Smooth muscle cell (in vitro differentiated cells): ENCODE results near the gene ZNF516. TPM values are rescaled to one million over a fixed set of nuclear protein-coding genes. Genes with fewer than 3 reads are reported as not detected.

Experiments used
- DNase-seq: peaks from one replicate; lab custom pipeline; 2025; ENCODE audit not compliant: unreplicated experiment; lab: John Stamatoyannopoulos, UW
- H2AFZ ChIP-seq: fragments of 200-600 bp; sonication (generic); 2 replicates; pipeline ENCODE4 v1.6.0; 2016; ENCODE audit warnings: antibody characterized with exemption, low read depth, mild to moderate bottlenecking
- H3F3A ChIP-seq: fragments of 200-600 bp; sonication (generic); 2 replicates; pipeline ENCODE4 v1.6.0; 2017; ENCODE audit warnings: antibody characterized with exemption, low read depth
- H3K27ac ChIP-seq: fragments of 200-600 bp; sonication (generic); 2 replicates; pipeline ENCODE4 v1.5.1; 2016; ENCODE audit warnings: low read depth, mild to moderate bottlenecking
- H3K27me3 ChIP-seq: fragments of 200-600 bp; sonication (generic); 2 replicates; pipeline ENCODE4 v1.6.1; 2016; ENCODE audit warnings: low read depth, mild to moderate bottlenecking
- H3K36me3 ChIP-seq: fragments of 200-600 bp; sonication (generic); 2 replicates; pipeline ENCODE4 v1.5.1; 2016; ENCODE audit warnings: low read depth
- H3K4me1 ChIP-seq: fragments of 200-600 bp; sonication (generic); 2 replicates; pipeline ENCODE4 v1.5.1; 2016; ENCODE audit warnings: low read depth
- H3K4me2 ChIP-seq: fragments of 200-600 bp; sonication (generic); 2 replicates; pipeline ENCODE4 v1.6.0; 2016; ENCODE audit warnings: mild to moderate bottlenecking
- H3K4me3 ChIP-seq: fragments of 200-600 bp; sonication (generic); 2 replicates; pipeline ENCODE4 v1.5.1; 2016; ENCODE audit warnings: mild to moderate bottlenecking
- H3K79me2 ChIP-seq: fragments of 200-600 bp; sonication (generic); 2 replicates; pipeline ENCODE4 v1.6.0; 2016; ENCODE audit warnings: low read depth, mild to moderate bottlenecking
- H3K9ac ChIP-seq: fragments of 200-600 bp; sonication (generic); 2 replicates; pipeline ENCODE4 v1.6.0; 2016; ENCODE audit warnings: low read depth
- H3K9me3 ChIP-seq: fragments of 200-600 bp; sonication (generic); replicated peaks from 2 replicates; pipeline ENCODE4 v1.5.1; 2016; ENCODE audit warnings: low read depth
- H4K20me1 ChIP-seq: fragments of 200-600 bp; sonication (generic); 2 replicates; pipeline ENCODE4 v1.6.0; 2016; ENCODE audit warnings: low read depth
- WGBS: methylation state at CpG from one replicate; pipeline ENCODE4 v1.1.7; 2016; ENCODE audit warnings: low lambda C conversion rate; 5-methylcytosine and 5-hydroxymethylcytosine counted together
- polyA plus RNA-seq: library from polyadenylated mRNA; unstranded; fragments of >200 nt; fragmentation: Nextera tagmentation; extraction: Ambion mirVana; gene quantifications from 2 replicates; pipeline ENCODE4 v1.2.1, GENCODE V29; 2016
- total RNA-seq: library from RNA; depleted of rRNA; stranded (reverse); fragments of >200 nt; gene quantifications from 2 replicates; pipeline ENCODE4 v1.2.3, GENCODE V29; 2014
- TF ChIP-seq, protein P1 (sequence below): fragments of 200-600 bp; sonication (generic); IDR thresholded peaks from 2 replicates; pipeline ENCODE4 v1.5.1; 2017; ENCODE audit warnings: borderline replicate concordance, mild to moderate bottlenecking, antibody characterized with exemption; ENCODE audit not compliant: insufficient read depth, poor library complexity, severe bottlenecking

Gene ZNF516
- total and polyA plus RNA-seq, 2 experiments from 2014 or later = 15.6 to 24.2 TPM

DNA sequence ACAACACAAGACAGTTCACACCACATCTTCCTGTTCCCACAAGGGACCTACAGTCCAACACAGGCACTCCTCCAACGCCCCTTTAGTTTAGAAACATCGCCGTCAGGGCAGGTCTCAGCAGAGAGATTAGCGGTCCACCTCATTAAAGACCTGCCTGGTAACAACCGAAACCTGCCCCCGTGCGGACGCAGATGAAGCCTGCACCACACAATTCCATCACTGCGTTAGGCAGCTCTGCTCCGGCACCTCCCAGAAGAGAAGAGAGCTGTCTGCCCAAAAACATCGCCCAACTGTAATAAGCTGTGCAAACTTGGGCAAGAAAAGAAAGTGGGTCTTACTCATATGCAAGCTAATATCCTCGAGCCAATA, 32.7 kb downstream of the ZNF516 start:
- Histone ChIP-seq H3K9ac (no peak overlapping the region), H4K20me1 (peaks cover 100% of the 10 kb centered on the region), H2AFZ (no peak overlapping the region), H3K36me3 (no peaks in the 10 kb centered on the region), H3K79me2 (peaks cover 83% of the 10 kb centered on the region), H3K27ac (no peak overlapping the region), H3K4me1 (peaks cover 3% of the 10 kb centered on the region), H3K4me3 (no peak overlapping the region), H3F3A (peaks cover 3% of the 10 kb centered on the region), H3K27me3 (no peaks in the 10 kb centered on the region), H3K9me3 (no peaks in the 10 kb centered on the region), H3K4me2 (no peak overlapping the region)
- no peak for DNase-seq
- TF ChIP-seq, protein P1, sequence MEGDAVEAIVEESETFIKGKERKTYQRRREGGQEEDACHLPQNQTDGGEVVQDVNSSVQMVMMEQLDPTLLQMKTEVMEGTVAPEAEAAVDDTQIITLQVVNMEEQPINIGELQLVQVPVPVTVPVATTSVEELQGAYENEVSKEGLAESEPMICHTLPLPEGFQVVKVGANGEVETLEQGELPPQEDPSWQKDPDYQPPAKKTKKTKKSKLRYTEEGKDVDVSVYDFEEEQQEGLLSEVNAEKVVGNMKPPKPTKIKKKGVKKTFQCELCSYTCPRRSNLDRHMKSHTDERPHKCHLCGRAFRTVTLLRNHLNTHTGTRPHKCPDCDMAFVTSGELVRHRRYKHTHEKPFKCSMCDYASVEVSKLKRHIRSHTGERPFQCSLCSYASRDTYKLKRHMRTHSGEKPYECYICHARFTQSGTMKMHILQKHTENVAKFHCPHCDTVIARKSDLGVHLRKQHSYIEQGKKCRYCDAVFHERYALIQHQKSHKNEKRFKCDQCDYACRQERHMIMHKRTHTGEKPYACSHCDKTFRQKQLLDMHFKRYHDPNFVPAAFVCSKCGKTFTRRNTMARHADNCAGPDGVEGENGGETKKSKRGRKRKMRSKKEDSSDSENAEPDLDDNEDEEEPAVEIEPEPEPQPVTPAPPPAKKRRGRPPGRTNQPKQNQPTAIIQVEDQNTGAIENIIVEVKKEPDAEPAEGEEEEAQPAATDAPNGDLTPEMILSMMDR = no peak
- 92% methylated on average over 12 of the region's 12 CpGs for WGBS

DNA sequence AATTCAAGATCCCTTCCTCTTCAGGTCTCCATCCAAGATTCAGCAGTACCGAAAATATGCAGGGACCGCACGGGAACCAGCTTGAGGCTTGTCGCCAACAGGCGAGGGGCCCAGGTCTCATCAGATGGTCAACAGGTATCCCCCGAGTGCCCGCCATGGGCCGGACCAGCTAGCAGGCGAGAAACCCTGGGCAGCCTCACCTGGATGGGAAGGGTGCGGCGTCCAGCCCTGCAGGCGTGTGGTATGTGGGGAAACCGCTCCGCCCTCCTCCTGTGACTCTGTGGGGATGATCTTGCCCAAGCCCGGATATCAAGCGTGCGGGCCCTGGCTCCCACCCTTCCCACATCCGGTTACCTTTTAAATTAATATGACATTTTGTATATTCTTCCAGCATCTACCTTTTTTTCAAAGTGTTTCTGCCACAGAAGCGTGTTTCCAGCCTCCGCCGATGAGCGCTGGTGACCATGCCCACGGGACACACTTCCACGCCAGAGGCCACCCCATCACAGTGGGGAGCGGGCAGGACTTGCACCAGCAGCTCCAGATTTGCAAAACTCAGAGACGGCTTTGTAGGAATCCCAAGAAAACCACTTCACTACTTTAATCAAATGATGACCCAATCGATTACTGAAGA, 33.2 kb downstream of the ZNF516 start:
- H3F3A ChIP-seq = peaks cover 8% of the 10 kb centered on the region
- no peak overlapping the region for H3K4me2 ChIP-seq
- peaks cover 100% of the 10 kb centered on the region for H4K20me1 ChIP-seq
- H3K36me3 ChIP-seq = no peaks in the 10 kb centered on the region
- 98% methylated on average over 27 of the region's 27 CpGs for WGBS
- no peak overlapping the region for H3K27ac ChIP-seq
- H3K4me1 ChIP-seq = peaks cover 8% of the 10 kb centered on the region
- TF ChIP-seq, protein P1 = no peak
- peaks cover 85% of the 10 kb centered on the region for H3K79me2 ChIP-seq
- no peak for DNase-seq
- H3K9me3 ChIP-seq = no peaks in the 10 kb centered on the region
- H2AFZ ChIP-seq = no peak overlapping the region
- H3K4me3 ChIP-seq = no peak overlapping the region
- H3K9ac ChIP-seq = no peak overlapping the region
- H3K27me3 ChIP-seq = no peaks in the 10 kb centered on the region

DNA sequence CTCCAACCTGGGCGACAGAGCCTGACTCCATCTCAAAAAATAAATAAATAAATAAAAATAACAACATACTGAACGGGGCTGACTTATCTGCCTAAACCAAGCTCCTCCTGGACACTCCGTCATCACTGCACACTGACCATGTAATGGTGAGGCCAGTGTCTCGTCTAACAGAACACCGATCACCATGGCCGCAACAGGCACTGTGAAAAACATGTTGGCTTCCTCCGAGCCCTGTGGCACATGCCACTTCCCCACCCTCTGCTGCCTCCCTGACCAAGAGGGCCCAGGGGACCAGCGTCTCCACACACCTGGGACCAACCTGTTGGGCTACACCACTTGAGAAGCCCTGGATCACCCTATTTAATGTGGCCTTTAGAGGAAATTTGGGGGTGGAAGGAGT, 33.9 kb downstream of the ZNF516 start:
- H3K36me3 ChIP-seq = no peaks in the 10 kb centered on the region
- H2AFZ ChIP-seq = no peak overlapping the region
- 97% methylated on average over 8 of the region's 8 CpGs for WGBS
- H3K27me3 ChIP-seq = no peaks in the 10 kb centered on the region
- DNase-seq = no peak
- H3K4me3 ChIP-seq = no peak overlapping the region
- no peaks in the 10 kb centered on the region for H3K9me3 ChIP-seq
- TF ChIP-seq, protein P1 = no peak
- no peak overlapping the region for H3K9ac ChIP-seq
- H3F3A ChIP-seq = peaks cover 13% of the 10 kb centered on the region
- H3K4me2 ChIP-seq = no peak overlapping the region
- H4K20me1 ChIP-seq = peaks cover 100% of the 10 kb centered on the region
- H3K4me1 ChIP-seq = peaks cover 15% of the 10 kb centered on the region
- no peak overlapping the region for H3K27ac ChIP-seq
- H3K79me2 ChIP-seq = peaks cover 79% of the 10 kb centered on the region

DNA sequence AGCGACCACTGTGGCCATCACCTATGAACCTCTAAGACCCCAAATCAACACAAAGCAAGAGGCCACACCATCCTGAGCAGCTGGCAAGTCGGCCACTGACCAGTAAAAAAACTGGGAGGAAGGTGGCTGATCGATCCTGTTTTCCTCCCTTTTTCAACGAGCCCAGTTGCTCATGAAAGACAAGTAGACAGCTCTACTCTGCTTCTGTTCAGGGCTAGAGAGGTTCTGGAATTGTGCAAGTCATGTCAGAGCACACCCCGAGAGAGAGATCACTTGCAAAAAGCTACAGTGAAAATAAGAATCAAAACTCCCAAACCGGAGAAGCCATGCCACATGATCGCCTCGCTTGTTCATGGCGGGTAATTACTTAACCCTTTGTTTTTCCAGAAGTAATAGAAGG, 34.6 kb downstream of the ZNF516 start:
- Histone ChIP-seq H3K9ac (no peak overlapping the region), H3K4me1 (peaks cover 22% of the 10 kb centered on the region)
- 87% methylated on average over 9 of the region's 9 CpGs for WGBS

More for the DNA sequence above, 34.6 kb downstream of the ZNF516 start:
- Histone ChIP-seq H2AFZ (no peak overlapping the region), H3K36me3 (no peaks in the 10 kb centered on the region), H3K4me3 (no peak overlapping the region), H3K27ac (peak overlapping the region; percentile 30), H3K79me2 (peaks cover 78% of the 10 kb centered on the region), H3F3A (peaks cover 17% of the 10 kb centered on the region), H3K9me3 (no peaks in the 10 kb centered on the region), H3K27me3 (no peaks in the 10 kb centered on the region), H4K20me1 (peaks cover 100% of the 10 kb centered on the region), H3K4me2 (peak overlapping the region; percentile 43)
- TF ChIP-seq, protein P1 = no peak
- DNase-seq = no peak
